ENCODE measurements around the gene FA2H.

The FA2H gene

GRCh38 chr16:74788108-74788507, 13.5 kb upstream of the FA2H start:
- in situ Hi-C loops (cut with HindIII; ENCODE audit: low sequenced_read_pairs) = no loop called here
- DNase-seq (ENCODE audit: low read depth, low spot score) = no peak
- no peak overlapping the region for H3K4me3 ChIP-seq (ENCODE audit: low read depth, low read length)
- TF ChIP-seq, protein P1, sequence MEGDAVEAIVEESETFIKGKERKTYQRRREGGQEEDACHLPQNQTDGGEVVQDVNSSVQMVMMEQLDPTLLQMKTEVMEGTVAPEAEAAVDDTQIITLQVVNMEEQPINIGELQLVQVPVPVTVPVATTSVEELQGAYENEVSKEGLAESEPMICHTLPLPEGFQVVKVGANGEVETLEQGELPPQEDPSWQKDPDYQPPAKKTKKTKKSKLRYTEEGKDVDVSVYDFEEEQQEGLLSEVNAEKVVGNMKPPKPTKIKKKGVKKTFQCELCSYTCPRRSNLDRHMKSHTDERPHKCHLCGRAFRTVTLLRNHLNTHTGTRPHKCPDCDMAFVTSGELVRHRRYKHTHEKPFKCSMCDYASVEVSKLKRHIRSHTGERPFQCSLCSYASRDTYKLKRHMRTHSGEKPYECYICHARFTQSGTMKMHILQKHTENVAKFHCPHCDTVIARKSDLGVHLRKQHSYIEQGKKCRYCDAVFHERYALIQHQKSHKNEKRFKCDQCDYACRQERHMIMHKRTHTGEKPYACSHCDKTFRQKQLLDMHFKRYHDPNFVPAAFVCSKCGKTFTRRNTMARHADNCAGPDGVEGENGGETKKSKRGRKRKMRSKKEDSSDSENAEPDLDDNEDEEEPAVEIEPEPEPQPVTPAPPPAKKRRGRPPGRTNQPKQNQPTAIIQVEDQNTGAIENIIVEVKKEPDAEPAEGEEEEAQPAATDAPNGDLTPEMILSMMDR (IDR thresholded peaks at IDR 0.05; ENCODE audit: low read depth, low read length) = no peak

DNA sequence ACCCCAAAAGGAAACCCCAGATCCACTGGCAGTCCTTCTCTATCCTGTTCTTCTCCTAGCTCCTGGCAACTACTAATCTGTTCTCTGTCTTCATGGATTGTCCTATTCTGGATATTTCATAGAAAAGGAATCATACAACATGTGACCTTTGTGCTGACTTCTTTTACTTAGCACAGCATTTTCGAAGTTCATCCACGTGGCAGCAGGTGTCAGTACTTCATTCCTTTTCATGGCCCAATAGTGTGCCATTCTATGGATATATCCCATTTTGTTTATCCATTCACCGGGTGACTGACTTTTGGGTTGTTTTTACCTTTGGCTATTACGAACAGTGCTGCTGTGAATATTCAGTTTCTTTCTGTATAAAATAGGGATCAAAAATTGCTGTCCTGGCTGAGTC, 10.4 kb upstream of the FA2H start:
- H3K4me3 ChIP-seq (ENCODE audit: low read depth, low read length) = no peak overlapping the region
- no peak for DNase-seq (ENCODE audit: low read depth, low spot score)
- in situ Hi-C loops (cut with HindIII; ENCODE audit: low sequenced_read_pairs) = no loop called here
- TF ChIP-seq, protein P1 (IDR thresholded peaks at IDR 0.05; ENCODE audit: low read depth, low read length) = no peak

GRCh38 chr16:74778646-74779045, 4.0 kb upstream of the FA2H start:
- in situ Hi-C loops (cut with HindIII; ENCODE audit: low sequenced_read_pairs) = no loop called here
- H3K4me3 ChIP-seq (ENCODE audit: low read depth, low read length) = no peak overlapping the region
- no peak for DNase-seq (ENCODE audit: low read depth, low spot score)
- TF ChIP-seq, protein P1 (IDR thresholded peaks at IDR 0.05; ENCODE audit: low read depth, low read length) = no peak

DNA sequence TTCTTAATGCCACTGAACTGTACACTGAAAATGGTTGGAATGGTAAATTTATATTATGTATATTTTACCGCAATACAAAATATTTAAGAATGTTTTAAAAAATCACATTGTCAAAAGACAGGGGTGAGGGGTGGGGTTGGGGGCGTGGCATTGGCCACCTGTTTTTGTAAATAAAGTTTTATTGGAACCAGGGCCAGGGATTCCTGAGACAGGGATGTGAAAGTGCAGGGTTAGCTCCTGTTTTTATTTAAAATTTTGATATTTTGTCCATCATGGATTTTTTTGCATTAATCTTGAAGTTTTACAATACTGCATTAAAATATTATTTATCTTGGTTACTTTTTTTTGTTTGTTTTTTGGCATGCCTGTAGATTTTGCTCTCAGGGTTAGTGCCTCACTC, 2.3 kb upstream of the FA2H start:
- no peak overlapping the region for H3K4me3 ChIP-seq (ENCODE audit: low read depth, low read length)
- TF ChIP-seq, protein P1 (IDR thresholded peaks at IDR 0.05; ENCODE audit: low read depth, low read length) = no peak
- no peak for DNase-seq (ENCODE audit: low read depth, low spot score)
- in situ Hi-C loops (cut with HindIII; ENCODE audit: low sequenced_read_pairs) = no loop called here

DNA sequence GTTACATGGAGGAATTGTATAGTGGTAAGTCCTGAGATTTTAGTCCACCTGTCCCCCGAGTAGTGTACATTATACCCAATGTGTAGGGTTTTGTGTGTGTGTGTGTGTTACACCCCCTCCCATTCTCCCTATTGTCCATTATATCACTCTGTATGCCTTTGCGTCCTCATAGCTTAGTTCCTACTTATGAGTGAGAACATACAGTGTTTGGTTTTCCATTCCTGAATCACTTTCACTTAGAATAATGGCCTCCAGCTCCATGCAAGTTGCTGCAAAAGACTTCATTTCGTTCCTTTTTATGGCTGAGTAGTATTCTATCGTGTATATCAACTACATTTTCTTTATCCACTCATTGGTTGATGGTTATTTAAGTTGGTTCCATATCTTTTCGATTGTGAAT, 635 bp upstream of the FA2H start:
- in situ Hi-C loops (cut with HindIII; ENCODE audit: low sequenced_read_pairs) = no loop called here
- no peak overlapping the region for H3K4me3 ChIP-seq (ENCODE audit: low read depth, low read length)
- no peak for DNase-seq (ENCODE audit: low read depth, low spot score)
- TF ChIP-seq, protein P1 (IDR thresholded peaks at IDR 0.05; ENCODE audit: low read depth, low read length) = no peak

- no peak overlapping the region for H3K4me3 ChIP-seq (ENCODE audit: low read depth, low read length)
- no peak for DNase-seq (ENCODE audit: low read depth, low spot score)
- in situ Hi-C loops (cut with HindIII; ENCODE audit: low sequenced_read_pairs) = no loop called here
- TF ChIP-seq, protein P1 (IDR thresholded peaks at IDR 0.05; ENCODE audit: low read depth, low read length) = no peak
Measured at GRCh38 chr16:74773446-74774222, 986 bp downstream of the FA2H start.

All from astrocyte of the spinal cord (primary cell).